NT2/D1 (cell line): ENCODE measurements around the gene ITGB7.

Experiments used
- DNase-seq: peaks from one replicate; pipeline ENCODE4 v3.0.0-alpha.2; 2011; ENCODE audit warnings: low read depth, low spot score
- H3K27me3 ChIP-seq: 2 replicates; pipeline ENCODE4 v1.6.0; 2011; ENCODE audit warnings: mild to moderate bottlenecking; ENCODE audit not compliant: insufficient read length, insufficient read depth
- H3K36me3 ChIP-seq: 2 replicates; pipeline ENCODE4 v1.6.1; 2011; ENCODE audit warnings: mild to moderate bottlenecking, low read length, mixed read lengths; ENCODE audit not compliant: insufficient read depth, insufficient read length
- H3K4me1 ChIP-seq: 2 replicates; pipeline ENCODE4 v1.5.1; 2011; ENCODE audit not compliant: insufficient read depth, insufficient read length
- H3K4me3 ChIP-seq: 2 replicates; pipeline ENCODE4 v1.5.1; 2011; ENCODE audit warnings: low read depth; ENCODE audit not compliant: insufficient read length
- H3K9ac ChIP-seq: 2 replicates; pipeline ENCODE4 v1.6.0; 2011; ENCODE audit warnings: low read depth; ENCODE audit not compliant: insufficient read length
- H3K9me3 ChIP-seq: 2 replicates; pipeline ENCODE4 v1.5.1; 2011; ENCODE audit warnings: mild to moderate bottlenecking, low read length; ENCODE audit not compliant: insufficient read depth
- SUZ12 ChIP-seq: IDR thresholded peaks from 2 replicates; pipeline ENCODE4 v1.6.1; 2011; ENCODE audit not compliant: insufficient read length, insufficient read depth; ENCODE audit errors: extremely low read depth
- YY1 ChIP-seq: IDR thresholded peaks from 2 replicates; pipeline ENCODE4 v1.6.1; 2011; ENCODE audit not compliant: insufficient read length, insufficient read depth
- ZNF274 ChIP-seq: IDR thresholded peaks from 2 replicates; pipeline ENCODE4 v1.6.1; 2011; ENCODE audit warnings: mild to moderate bottlenecking, low read depth, low read length

ITGB7 gene

GRCh38 chr12:53201639-53202038, 5.4 kb downstream of the ITGB7 start:
- no peak for DNase-seq
- H3K9ac ChIP-seq: no peak overlapping the region
- no peaks in the 10 kb centered on the region for H3K36me3 ChIP-seq
- no peaks in the 10 kb centered on the region for H3K9me3 ChIP-seq
- TF ChIP-seq SUZ12 (no peak), YY1 (no peak), ZNF274 (no peak)
- H3K27me3 ChIP-seq: peaks cover 24% of the 10 kb centered on the region
- peaks cover 2% of the 10 kb centered on the region for H3K4me1 ChIP-seq
- H3K4me3 ChIP-seq: no peak overlapping the region

- DNase-seq: no peak
- TF ChIP-seq SUZ12 (no peak), YY1 (no peak), ZNF274 (no peak)
- H3K4me1 ChIP-seq: peaks cover under 1% of the 10 kb centered on the region
- H3K27me3 ChIP-seq: peaks cover 28% of the 10 kb centered on the region
- H3K9me3 ChIP-seq: no peaks in the 10 kb centered on the region
- no peak overlapping the region for H3K4me3 ChIP-seq
- H3K9ac ChIP-seq: no peak overlapping the region
- no peaks in the 10 kb centered on the region for H3K36me3 ChIP-seq
These were observed 5.9 kb downstream of the ITGB7 start for GRCh38 chr12:53201177-53201541.

- Histone ChIP-seq H3K9me3 (no peaks in the 10 kb centered on the region), H3K36me3 (no peaks in the 10 kb centered on the region), H3K9ac (no peak overlapping the region), H3K4me3 (no peak overlapping the region), H3K4me1 (no peaks in the 10 kb centered on the region), H3K27me3 (peaks cover 33% of the 10 kb centered on the region)
- DNase-seq: no peak
- TF ChIP-seq ZNF274: no peak
These were observed 6.4 kb downstream of the ITGB7 start for GRCh38 chr12:53200458-53201176.

- DNase-seq: no peak
- Histone ChIP-seq H3K9me3 (no peaks in the 10 kb centered on the region), H3K9ac (no peak overlapping the region), H3K27me3 (peaks cover 38% of the 10 kb centered on the region), H3K36me3 (no peaks in the 10 kb centered on the region), H3K4me1 (no peaks in the 10 kb centered on the region), H3K4me3 (no peak overlapping the region)
- no peak for TF ChIP-seq SUZ12
- TF ChIP-seq YY1: no peak
- TF ChIP-seq ZNF274: no peak
These were observed 7.0 kb downstream of the ITGB7 start for GRCh38 chr12:53200107-53200457.

- Histone ChIP-seq H3K4me1 (no peaks in the 10 kb centered on the region), H3K27me3 (peaks cover 42% of the 10 kb centered on the region), H3K9ac (no peak overlapping the region), H3K9me3 (no peaks in the 10 kb centered on the region), H3K4me3 (no peak overlapping the region), H3K36me3 (no peaks in the 10 kb centered on the region)
- no peak for DNase-seq
- TF ChIP-seq YY1 (no peak), SUZ12 (no peak), ZNF274 (no peak)
These were observed 7.4 kb downstream of the ITGB7 start for GRCh38 chr12:53199700-53200099.

- H3K27me3 ChIP-seq: peaks cover 53% of the 10 kb centered on the region
- DNase-seq: no peak
- no peak overlapping the region for H3K4me3 ChIP-seq
- H3K9me3 ChIP-seq: no peaks in the 10 kb centered on the region
- TF ChIP-seq ZNF274: no peak
- TF ChIP-seq SUZ12: no peak
- H3K4me1 ChIP-seq: no peaks in the 10 kb centered on the region
- H3K9ac ChIP-seq: no peak overlapping the region
- no peaks in the 10 kb centered on the region for H3K36me3 ChIP-seq
These were observed 8.5 kb downstream of the ITGB7 start for GRCh38 chr12:53198486-53199110.

- Histone ChIP-seq H3K4me3 (no peak overlapping the region), H3K36me3 (peaks cover 1% of the 10 kb centered on the region), H3K9ac (no peak overlapping the region), H3K27me3 (peaks cover 61% of the 10 kb centered on the region), H3K9me3 (no peaks in the 10 kb centered on the region), H3K4me1 (no peaks in the 10 kb centered on the region)
- TF ChIP-seq YY1 (no peak), ZNF274 (no peak), SUZ12 (no peak)
- no peak for DNase-seq
These were observed 9.9 kb downstream of the ITGB7 start for GRCh38 chr12:53197011-53197640.
